GM19351 (cell line): ENCODE measurements around the gene HERC4.
"Not testable (repeated sequence)": the region's sequence is repeated elsewhere in the genome, so short reads cannot be mapped to it uniquely, and the experiment has no call there.

Experiments used
- ATAC-seq: cut with Tn5 transposase; IDR thresholded peaks from one replicate; pipeline ENCODE4 v1.9.1; 2021; ENCODE audit warnings: mild to moderate bottlenecking, moderate library complexity; ENCODE audit not compliant: unreplicated experiment

HERC4 gene

DNA sequence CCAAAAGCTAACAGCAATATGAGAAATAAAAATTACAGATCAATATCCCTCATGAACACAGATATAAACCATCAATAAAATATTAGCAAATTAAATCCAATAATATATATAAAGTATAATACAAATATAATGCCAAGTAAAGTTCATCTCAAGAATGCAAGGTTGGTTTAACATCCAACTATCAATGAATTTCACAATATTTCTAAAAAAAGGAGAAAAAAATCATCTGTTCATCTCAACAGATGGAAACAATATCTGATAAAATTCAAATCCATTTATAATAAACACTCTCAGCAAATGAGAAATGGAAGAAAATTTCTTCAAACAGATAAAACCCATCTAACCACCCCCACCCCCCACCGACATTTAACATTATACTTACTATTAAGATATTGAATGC is 103.8 kb downstream of the HERC4 start:
- ATAC-seq, result no peak

- no peak for ATAC-seq
Measured at GRCh38 chr10:67969875-67970274, 105.2 kb downstream of the HERC4 start.

- not testable (repeated sequence) for ATAC-seq
Measured at GRCh38 chr10:67966035-67966434, 109.0 kb downstream of the HERC4 start.

GRCh38 chr10:67965456-67965855 is 109.6 kb downstream of the HERC4 start:
- ATAC-seq, result no peak

DNA sequence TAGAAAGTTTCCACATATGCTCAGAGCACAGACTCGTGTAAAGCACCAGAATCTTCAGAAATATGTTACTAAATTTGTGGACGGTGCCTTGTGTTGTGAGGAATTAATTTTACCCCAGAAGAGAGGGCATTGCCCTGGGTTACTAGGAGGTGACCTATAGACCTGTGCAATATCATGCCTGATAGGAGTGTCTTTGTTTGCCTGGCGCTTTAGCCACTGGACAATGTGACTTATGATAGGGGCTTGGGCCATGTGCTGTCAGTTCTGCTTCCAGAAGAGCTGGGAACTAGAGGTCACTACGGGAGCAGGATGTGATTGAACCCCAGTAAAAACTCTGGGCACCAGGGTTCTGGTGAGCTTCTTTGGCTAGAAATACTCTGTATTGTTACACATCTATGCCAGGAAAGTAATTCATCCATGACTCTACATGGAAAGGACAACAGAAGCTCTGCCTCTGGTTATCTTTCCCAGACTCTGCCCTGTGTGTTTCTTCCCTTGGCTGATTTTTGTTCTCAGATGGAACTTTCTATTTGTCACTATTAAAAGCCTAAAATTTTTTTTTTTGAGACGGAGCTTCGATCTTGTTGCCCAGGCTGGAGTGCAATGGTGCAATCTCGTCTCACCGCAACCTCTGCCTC is 115.1 kb downstream of the HERC4 start:
- no peak for ATAC-seq

- ATAC-seq, result no peak
Measured at GRCh38 chr10:67955614-67956013, 119.5 kb downstream of the HERC4 start.

GRCh38 chr10:67943917-67944316 is 131.2 kb downstream of the HERC4 start:
- ATAC-seq, result no peak

- ATAC-seq, result no peak
Measured at GRCh38 chr10:67936416-67936815, 138.7 kb downstream of the HERC4 start.

GRCh38 chr10:67935223-67935622 is 139.9 kb downstream of the HERC4 start:
- no peak for ATAC-seq

- ATAC-seq, result no peak
Measured at GRCh38 chr10:67934336-67934735, 140.7 kb downstream of the HERC4 start.

DNA sequence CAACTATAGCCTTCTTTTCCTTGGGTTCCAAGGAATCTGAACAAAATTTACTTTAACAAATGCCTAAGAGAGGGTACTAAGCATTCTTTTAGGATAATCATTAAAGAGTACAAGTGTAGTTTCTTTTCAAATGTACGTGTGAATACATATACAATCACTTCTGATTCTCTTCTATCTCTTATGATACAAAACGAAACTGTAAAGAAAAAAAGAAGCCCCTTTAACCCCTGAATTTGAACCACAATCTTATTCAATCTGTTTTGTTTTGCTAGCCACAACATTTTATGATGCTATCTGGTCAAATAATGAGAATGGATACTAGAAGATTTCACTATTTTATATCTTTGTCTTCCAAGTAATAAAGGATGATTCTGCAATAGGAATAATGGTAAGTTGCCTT is 141.9 kb downstream of the HERC4 start:
- no peak for ATAC-seq

- no peak for ATAC-seq
Measured at GRCh38 chr10:67926951-67927350, 148.1 kb downstream of the HERC4 start.

DNA sequence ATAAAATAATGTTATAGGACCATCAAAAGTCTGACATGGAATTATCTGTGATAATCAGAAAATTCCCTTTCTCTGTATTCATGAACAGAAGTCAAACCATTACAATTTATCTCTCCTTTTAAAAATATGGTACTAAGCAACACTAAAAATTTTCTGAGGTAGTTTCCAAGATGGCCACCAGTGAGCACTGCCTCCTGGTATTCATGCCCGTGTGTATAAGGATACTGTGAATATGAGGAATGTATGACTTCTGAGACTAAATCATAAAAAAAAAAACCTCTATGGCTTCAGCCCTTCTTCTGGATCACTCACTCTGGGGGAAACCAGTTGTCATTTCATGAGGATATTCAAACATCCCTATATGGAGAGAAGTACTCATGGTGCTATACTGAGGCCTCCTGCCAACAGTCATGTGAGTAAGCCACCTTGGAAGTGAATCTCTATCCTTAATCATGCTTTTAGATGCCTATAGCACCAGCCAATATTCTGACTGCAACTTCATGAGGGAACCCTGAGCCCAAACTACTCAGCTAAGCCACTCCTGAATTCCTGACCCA is 149.6 kb downstream of the HERC4 start:
- ATAC-seq, result no peak

DNA sequence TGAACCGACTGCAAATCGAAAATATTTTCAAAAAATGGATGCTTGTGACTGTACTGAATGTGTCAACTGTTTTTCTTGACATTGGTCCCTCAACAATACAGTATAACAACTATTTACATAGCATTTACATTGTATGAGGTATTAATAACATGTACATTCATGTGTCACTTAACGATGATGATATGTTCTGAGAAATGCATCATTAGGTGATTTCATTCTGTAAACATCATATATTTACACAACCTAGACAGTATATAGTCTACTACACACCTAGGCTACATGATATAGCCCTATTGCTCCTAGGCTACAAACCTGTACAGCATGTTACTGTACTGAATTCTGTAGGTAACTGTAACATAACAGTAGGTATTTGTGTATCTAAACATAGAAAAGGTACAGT is 150.9 kb downstream of the HERC4 start:
- no peak for ATAC-seq

- ATAC-seq, result no peak
Measured at GRCh38 chr10:67923551-67923950, 151.5 kb downstream of the HERC4 start.

DNA sequence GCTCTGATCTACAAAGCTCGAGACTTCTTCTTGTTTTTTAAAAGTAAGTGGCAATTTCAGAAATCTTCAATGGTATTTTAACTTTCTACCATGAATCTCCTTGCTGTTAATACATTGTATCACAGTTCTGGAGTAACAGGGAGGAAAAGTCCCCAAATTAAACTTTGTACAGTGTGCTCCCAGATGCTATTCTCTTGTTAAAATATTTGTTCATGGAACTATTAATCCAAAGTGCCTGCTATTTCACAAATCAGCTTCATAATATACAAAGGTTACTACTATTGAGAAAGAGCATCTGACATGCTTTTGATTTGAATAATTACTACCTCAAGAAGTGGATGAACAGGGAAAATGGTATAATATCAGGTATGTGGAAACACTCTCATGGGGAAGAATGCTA is 154.0 kb downstream of the HERC4 start:
- ATAC-seq, result no peak

DNA sequence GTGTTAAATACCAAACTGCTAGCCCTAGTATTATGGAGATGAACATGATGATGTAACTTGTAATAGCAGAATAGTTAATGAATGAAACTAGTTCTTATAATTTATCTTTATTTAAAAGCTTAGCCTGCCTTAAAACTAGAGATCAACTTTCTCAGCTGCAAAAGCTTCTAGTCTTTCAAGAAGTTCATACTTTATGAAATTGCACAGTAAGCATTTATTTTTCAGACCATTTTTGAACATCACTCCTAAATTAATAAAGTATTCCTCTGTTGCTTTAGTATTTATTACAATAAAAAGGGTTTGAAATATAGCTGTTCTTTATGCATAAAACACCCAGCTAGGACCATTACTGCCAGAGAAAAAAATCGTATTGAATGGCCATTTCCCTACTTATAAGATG is 157.4 kb downstream of the HERC4 start:
- ATAC-seq, result no peak

DNA sequence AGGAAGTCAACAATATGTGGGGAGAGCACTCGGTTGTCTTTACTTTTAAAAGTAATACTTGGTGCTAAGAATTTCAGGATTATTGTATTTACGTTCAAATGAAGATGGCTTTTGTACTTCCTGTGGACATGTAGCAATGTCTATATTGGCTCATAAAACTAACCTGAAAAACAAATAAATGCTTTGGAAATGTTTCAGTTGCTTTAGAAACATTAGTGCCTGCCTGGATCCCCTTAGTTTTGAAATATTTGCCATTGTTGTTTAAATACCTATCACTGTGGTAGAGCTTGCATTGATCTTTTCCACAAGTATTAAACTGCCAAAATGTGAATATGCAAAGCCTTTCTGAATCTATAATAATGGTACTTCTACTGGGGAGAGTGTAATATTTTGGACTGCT is 157.9 kb downstream of the HERC4 start:
- no peak for ATAC-seq

GRCh38 chr10:67914777-67915340 is 160.2 kb downstream of the HERC4 start:
- no peak for ATAC-seq

DNA sequence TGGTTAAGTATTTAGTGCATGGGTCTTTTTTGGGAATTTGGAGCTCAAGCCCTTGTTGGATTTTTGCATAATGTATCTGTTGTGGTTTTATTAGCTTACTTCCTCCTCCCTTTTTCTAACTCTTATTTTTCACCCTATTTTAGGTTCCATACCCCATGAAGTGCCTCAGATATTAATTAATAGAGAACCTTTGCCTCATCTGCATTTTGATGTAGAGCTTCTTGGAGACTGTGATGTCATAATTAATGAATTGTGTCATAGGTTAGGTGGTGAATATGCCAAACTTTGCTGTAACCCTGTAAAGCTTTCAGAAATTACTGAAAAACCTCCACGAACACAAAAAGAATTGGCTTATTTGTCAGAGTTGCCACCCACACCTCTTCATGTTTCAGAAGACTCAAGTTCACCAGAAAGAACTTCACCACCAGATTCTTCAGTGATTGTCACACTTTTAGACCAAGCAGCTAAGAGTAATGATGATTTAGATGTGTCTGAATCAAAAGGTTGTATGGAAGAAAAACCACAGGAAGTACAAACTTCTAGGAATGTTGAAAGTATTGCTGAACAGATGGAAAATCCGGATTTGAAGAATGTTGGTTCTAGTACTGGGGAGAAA is 162.6 kb downstream of the HERC4 start:
- no peak for ATAC-seq

GRCh38 chr10:67903581-67903980 is 171.5 kb downstream of the HERC4 start:
- no peak for ATAC-seq

GRCh38 chr10:67893637-67894036 is 181.4 kb downstream of the HERC4 start:
- no peak for ATAC-seq
